ENCODE results near the gene TMEM37. TPM values are rescaled to one million over a fixed set of nuclear protein-coding genes. Genes with fewer than 3 reads are reported as not detected.

Gene TMEM37
- total RNA-seq, 2 experiments from 2014 or later: not detected

DNA sequence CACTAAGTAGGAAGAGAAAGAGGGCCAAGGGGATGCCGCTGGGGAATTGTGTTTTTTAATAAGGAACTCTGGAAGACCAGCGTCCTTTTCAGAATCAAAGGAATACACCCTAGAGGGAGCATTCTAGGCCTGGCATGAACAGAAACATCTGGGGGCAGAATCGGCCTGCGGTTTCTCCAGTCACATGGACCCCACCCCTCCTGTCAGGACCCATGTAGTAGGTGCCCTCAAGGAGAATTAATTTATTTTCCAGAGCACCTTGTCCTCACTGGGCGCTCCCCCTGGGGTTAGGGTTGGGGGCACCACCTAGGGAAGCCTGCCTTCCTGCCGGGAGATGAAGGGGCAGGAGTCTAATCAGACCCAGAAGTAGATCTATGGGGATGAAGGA lies 44.2 kb downstream of the TMEM37 start:
- ATAC-seq (no peak), DNase-seq (no peak)
- no peaks in the 10 kb centered on the region for H3K4me1 Mint-ChIP-seq
- no peak overlapping the region for H3K4me3 Mint-ChIP-seq
- no peaks in the 10 kb centered on the region for H3K27me3 Mint-ChIP-seq
- H3K27ac Mint-ChIP-seq: no peak overlapping the region
- H3K36me3 Mint-ChIP-seq: no peaks in the 10 kb centered on the region
- no peaks in the 10 kb centered on the region for H3K9me3 Mint-ChIP-seq (ENCODE audit: low read depth)
- CTCF ChIA-PET: interaction anchor here (0.8 to 2.5 kb wide), 13 partner anchors 10 to 594 kb away, joined by 3 to 14 read pairs (median 4); no protein-coding TSS in a partner anchor

DNA sequence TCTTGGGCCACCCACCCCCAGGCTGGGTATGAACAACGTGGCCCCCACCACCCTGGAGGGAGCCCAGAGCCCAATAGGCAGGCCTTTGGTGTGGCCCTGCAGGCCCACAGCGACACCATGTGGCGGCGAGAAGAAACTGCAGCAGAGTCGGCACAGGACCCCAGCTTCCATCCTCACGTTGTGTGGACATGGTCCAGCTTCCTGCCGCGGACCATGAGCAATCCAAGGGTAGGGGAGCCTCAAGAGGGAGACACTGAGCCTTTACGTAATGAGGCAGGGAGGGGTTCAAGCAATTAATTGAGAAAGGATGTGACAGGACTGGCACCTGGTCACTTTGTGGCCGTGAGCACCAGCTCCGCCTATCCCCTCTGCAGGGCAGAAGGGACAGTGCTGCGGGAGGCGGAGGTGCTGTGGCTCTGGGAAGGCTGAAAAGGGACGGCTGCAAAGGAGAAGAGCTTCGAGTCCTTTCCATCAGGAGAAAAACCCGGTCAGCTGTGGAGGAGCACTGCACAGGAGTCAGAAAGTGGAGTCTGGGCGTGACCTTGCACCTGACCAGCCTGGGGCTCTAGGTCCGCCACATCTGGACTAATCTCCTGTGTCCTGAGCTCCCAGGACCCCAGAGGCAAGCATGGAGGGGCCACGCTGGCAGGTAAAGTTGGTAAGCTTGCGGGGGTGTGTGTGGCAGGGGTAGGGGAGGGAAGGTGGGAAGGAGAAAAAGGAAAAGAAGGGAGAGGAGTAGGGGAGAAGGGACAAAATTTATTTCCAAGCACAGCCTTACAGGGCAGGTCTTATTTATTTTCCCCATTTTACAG lies 44.9 kb downstream of the TMEM37 start:
- no peak overlapping the region for H3K4me3 Mint-ChIP-seq
- H3K4me1 Mint-ChIP-seq: no peaks in the 10 kb centered on the region
- H3K27me3 Mint-ChIP-seq: no peaks in the 10 kb centered on the region
- peak; percentile 51 for DNase-seq
- no peaks in the 10 kb centered on the region for H3K36me3 Mint-ChIP-seq
- ATAC-seq: peak; percentile 68
- H3K27ac Mint-ChIP-seq: no peak overlapping the region
- H3K9me3 Mint-ChIP-seq (ENCODE audit: low read depth): no peaks in the 10 kb centered on the region
- CTCF ChIA-PET: interaction anchor here (0.7 to 2.5 kb wide), 17 partner anchors 10 to 1296 kb away, joined by 3 to 14 read pairs (median 3); no protein-coding TSS in a partner anchor

DNA sequence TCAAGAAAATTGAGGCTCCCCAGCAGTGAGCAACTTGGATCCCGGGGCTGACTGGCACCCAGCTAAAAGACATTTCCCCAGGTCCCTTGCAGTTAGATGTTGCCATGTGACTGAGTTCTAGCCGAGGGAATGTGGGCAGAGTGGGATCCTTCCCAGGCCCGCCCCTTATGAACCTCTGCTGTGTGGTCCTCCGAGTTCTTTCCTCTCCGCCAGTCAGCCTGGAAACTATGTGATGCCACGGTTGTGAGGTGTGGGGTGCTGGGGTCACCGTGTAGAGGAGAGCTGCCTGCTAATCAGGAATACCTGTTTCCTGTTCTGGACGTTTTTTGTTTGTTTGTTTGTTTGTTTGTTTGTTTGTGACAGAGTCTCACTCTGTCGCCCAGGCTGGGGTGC lies 45.5 kb downstream of the TMEM37 start:
- CTCF ChIA-PET: interaction anchor here (0.7 to 2.5 kb wide), 11 partner anchors 9 to 595 kb away, joined by 3 to 14 read pairs (median 6); no protein-coding TSS in a partner anchor
- no peak overlapping the region for H3K4me3 Mint-ChIP-seq
- no peaks in the 10 kb centered on the region for H3K9me3 Mint-ChIP-seq (ENCODE audit: low read depth)
- ATAC-seq: no peak
- H3K27me3 Mint-ChIP-seq: no peaks in the 10 kb centered on the region
- H3K27ac Mint-ChIP-seq: no peak overlapping the region
- DNase-seq: peak; percentile 15
- H3K4me1 Mint-ChIP-seq: no peaks in the 10 kb centered on the region
- H3K36me3 Mint-ChIP-seq: no peaks in the 10 kb centered on the region

DNA sequence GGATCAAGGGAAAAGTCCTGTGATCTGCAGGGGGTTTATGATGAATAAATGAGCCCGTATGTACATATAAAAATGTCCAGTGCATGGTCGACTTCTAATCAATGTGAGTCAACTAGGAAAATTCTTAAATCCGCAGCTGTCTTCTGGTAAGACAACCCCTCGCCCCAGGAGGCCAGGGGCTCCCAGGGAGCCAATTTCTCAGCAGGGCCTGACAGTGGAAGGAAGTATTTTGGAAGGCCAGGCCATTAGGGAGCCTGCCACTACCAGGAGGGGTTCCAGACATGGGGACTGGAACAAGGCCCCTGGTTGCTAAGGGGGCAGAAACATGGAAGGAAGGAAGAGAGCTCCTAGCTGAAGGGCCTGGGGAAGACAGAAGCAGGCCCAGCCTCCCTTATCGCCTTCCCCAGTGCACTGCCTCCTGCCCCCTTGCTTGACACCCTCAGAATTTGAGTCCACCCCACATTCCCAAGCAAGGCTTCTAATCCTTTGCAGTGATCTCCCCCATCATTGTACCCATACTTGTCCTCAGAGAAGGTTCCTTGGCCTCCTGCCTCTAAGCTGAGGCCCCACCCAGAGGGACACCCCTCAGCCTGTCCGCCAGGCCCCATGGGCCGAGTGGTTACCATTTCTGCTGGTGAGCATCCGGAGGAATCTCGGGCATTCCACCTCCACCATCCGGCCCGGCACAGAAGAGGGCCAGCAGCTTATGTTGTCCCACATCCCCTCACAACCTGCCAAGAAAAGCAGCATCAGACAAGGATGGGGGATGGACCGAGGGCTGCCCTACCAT lies 46.7 kb downstream of the TMEM37 start:
- no peak overlapping the region for H3K4me3 Mint-ChIP-seq
- ATAC-seq: no peak
- H3K27ac Mint-ChIP-seq: no peak overlapping the region
- CTCF ChIA-PET: no interaction called here
- H3K27me3 Mint-ChIP-seq: no peaks in the 10 kb centered on the region
- H3K36me3 Mint-ChIP-seq: no peaks in the 10 kb centered on the region
- DNase-seq: peak; percentile 22
- no peaks in the 10 kb centered on the region for H3K4me1 Mint-ChIP-seq
- H3K9me3 Mint-ChIP-seq (ENCODE audit: low read depth): no peaks in the 10 kb centered on the region

DNA sequence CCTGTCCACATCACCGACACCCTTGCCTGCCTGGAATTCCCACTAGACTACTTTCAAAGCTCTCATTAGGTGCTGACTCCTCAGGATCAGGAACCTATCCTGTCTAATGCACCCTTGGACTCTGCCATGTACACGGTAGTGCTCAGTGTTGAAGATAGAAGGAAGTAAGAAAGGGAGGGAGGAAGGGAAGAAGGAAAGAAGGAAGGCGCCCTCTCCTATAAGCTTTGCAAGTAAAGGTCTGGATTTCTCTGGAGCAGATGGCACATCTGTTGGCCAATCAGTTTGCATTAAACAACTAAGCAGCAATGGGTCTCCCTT lies 47.3 kb downstream of the TMEM37 start:
- H3K27me3 Mint-ChIP-seq: no peaks in the 10 kb centered on the region
- no peaks in the 10 kb centered on the region for H3K4me1 Mint-ChIP-seq
- no peak for ATAC-seq
- H3K36me3 Mint-ChIP-seq: no peaks in the 10 kb centered on the region
- no peak overlapping the region for H3K4me3 Mint-ChIP-seq
- H3K27ac Mint-ChIP-seq: no peak overlapping the region
- H3K9me3 Mint-ChIP-seq (ENCODE audit: low read depth): no peaks in the 10 kb centered on the region
- CTCF ChIA-PET: no interaction called here
- peak; percentile 23 for DNase-seq

DNA sequence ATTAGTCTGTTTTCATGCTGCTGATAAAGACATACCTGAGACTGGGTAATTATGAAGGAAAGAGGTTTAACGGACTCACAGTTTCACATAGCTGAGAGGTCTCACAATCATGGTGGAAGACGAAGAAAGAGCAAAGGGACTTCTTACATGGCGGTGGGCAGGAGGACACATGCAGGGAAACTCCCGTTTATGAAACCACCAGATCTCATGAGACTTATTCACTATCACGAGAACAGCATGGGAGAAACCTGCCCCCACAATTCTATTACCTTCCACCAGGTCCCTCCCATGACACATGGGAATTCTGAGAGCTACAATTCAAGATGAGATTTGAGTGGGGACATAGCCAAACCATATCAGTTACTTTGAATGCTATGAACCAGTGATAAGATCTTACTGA lies 48.5 kb downstream of the TMEM37 start:
- CTCF ChIA-PET: interaction anchor here (0.9 kb wide), 1 partner anchor 28 kb away, joined by 3 read pairs; no protein-coding TSS in a partner anchor
- Mint-ChIP-seq H3K27me3 (no peaks in the 10 kb centered on the region), H3K27ac (no peak overlapping the region), H3K36me3 (no peaks in the 10 kb centered on the region), H3K4me1 (no peaks in the 10 kb centered on the region), H3K4me3 (no peak overlapping the region), H3K9me3 (ENCODE audit: low read depth) (no peaks in the 10 kb centered on the region)
- DNase-seq: no peak
- no peak for ATAC-seq

DNA sequence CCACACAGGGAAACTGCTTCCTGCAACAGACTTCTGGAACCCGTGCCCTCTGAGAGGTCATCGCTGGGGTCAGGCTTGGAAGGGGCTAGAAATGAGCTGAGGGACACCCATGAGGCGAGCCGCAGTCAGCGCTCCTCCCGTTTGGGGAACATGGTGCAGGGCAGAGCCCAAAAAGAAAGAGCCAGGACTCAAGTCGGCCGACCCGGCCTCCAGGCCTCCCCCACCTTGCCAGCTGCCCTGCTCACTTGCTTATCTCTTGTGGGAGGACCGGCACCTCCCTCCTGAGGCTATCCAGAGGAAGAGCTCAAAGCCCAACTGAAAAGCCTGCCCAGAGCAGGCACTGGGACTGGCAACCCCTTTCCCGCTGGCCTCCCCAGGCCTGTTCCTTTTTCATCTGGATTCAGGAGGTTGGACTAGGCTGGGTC lies 49.1 kb downstream of the TMEM37 start:
- no peak for ATAC-seq
- Mint-ChIP-seq H3K27ac (no peak overlapping the region), H3K4me3 (no peak overlapping the region), H3K27me3 (no peaks in the 10 kb centered on the region), H3K9me3 (ENCODE audit: low read depth) (no peaks in the 10 kb centered on the region), H3K4me1 (no peaks in the 10 kb centered on the region), H3K36me3 (no peaks in the 10 kb centered on the region)
- CTCF ChIA-PET: no interaction called here
- peak; percentile 36 for DNase-seq

DNA sequence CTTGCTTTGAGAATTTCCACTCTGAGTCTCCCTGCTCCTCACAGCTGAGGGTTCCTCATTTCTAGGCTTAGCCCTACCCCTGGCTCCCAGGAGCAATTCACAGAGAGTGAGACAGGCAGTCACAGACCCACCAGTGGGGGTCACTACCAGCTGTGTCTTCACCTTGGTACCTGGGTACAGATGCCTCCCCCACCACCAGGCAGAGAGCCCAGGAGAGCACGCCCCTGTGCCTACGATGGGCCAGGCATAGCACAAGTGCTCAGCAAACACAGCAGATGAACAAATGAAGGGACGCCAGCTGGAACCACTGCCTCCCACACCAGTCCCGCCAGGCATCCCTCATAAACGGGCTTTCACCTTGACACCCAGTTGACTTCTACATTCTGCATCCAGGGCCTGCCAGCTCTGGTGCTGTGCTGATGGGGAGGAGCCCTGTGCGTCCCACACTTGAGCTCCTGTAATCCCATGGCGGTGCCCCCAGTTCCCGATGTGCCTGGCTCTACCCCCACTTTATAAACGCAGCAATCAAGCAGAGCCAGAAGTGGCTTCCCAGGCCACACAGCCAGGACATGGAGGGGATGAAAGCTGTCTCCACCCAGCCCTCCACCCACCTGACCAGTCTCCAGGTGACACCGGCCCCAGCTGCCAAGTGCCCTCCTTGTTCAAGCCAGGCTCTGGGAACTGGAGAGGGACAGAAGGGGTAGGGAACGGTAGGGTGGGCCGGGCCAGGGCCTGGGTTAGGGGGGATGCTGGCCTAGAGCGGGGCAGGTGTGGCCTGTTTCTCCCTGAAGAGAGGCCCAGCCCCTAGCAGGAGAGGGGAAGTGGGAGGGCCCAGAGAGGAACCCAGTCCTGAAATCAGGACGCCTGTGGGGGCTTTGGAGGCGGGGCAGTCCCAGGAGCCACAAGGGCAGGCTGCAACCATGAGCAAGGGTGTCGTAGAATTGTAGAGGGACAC lies 50.1 kb downstream of the TMEM37 start:
- CTCF ChIA-PET: no interaction called here
- H3K27ac Mint-ChIP-seq: no peak overlapping the region
- H3K36me3 Mint-ChIP-seq: no peaks in the 10 kb centered on the region
- peak; percentile 35 for DNase-seq
- H3K9me3 Mint-ChIP-seq (ENCODE audit: low read depth): no peaks in the 10 kb centered on the region
- no peaks in the 10 kb centered on the region for H3K4me1 Mint-ChIP-seq
- no peak for ATAC-seq
- H3K27me3 Mint-ChIP-seq: no peaks in the 10 kb centered on the region
- H3K4me3 Mint-ChIP-seq: no peak overlapping the region

DNA sequence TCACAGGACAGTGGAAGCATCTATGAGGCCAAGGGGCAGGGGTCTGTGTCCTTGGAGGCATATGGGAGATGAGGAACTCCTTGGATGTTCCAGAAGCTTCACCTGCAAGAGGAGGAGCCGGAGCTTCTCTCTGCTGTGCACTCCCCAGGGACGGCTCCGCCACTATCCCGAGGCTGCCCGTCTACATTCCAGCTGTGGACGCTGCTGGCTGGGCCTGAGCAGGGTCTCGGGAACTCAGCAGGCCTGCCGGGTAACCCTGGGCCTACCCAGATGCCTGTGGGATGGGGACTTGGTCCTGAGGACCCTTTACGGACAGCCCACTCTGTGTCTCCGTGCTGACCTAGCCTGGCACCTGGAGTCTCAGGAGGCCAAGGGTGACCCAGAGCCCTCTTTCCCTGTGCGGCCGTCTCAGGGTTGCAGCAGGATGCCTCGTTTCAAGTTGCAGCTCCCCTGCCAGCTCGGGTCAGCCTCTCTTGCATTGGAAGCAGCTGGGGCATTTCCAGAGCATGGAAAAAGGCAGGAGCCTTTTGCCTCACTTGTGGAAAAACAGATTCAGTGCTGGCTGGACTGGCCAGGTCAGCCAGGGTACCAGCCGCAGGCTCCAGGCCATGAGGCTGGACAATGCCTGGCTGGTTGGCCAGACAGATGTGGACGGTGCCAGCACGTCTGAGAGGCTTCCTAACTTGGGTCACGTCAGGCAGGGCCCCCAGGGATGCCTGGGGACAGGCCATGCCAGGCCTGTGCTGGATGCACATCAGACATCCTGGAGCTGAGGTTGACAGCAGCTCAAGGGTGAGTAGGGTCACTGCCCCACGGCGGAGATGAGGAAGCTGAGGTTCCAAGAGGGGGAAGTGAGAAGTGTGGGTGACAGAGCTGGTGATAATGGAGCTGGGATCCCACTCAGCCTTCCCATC lies 51.1 kb downstream of the TMEM37 start:
- CTCF ChIA-PET: no interaction called here
- H3K36me3 Mint-ChIP-seq: no peaks in the 10 kb centered on the region
- no peaks in the 10 kb centered on the region for H3K9me3 Mint-ChIP-seq (ENCODE audit: low read depth)
- no peak for ATAC-seq
- no peak overlapping the region for H3K27ac Mint-ChIP-seq
- no peaks in the 10 kb centered on the region for H3K27me3 Mint-ChIP-seq
- H3K4me3 Mint-ChIP-seq: no peak overlapping the region
- no peaks in the 10 kb centered on the region for H3K4me1 Mint-ChIP-seq
- peak; percentile 26 for DNase-seq

DNA sequence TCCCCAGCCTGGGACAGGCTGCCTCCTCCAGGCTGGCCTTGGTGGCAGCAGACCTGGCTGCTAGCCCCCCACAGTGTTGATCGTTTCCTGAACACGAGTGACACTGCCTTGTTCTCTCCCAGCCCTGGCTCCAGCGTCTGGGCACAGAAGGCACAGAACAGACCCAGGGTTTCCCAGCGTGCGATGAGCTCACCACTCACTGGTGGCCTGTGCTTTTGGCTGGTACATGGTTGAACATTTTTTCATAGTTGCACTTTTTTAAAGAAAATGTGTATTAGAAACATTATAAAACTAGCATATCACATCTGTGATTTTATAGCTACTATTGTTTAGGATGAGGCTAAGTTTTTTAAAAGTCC lies 51.7 kb downstream of the TMEM37 start:
- H3K27ac Mint-ChIP-seq: no peak overlapping the region
- H3K4me3 Mint-ChIP-seq: no peak overlapping the region
- no peaks in the 10 kb centered on the region for H3K4me1 Mint-ChIP-seq
- CTCF ChIA-PET: no interaction called here
- ATAC-seq (no peak), DNase-seq (peak; percentile 22)
- no peaks in the 10 kb centered on the region for H3K27me3 Mint-ChIP-seq
- no peaks in the 10 kb centered on the region for H3K9me3 Mint-ChIP-seq (ENCODE audit: low read depth)
- no peaks in the 10 kb centered on the region for H3K36me3 Mint-ChIP-seq

DNA sequence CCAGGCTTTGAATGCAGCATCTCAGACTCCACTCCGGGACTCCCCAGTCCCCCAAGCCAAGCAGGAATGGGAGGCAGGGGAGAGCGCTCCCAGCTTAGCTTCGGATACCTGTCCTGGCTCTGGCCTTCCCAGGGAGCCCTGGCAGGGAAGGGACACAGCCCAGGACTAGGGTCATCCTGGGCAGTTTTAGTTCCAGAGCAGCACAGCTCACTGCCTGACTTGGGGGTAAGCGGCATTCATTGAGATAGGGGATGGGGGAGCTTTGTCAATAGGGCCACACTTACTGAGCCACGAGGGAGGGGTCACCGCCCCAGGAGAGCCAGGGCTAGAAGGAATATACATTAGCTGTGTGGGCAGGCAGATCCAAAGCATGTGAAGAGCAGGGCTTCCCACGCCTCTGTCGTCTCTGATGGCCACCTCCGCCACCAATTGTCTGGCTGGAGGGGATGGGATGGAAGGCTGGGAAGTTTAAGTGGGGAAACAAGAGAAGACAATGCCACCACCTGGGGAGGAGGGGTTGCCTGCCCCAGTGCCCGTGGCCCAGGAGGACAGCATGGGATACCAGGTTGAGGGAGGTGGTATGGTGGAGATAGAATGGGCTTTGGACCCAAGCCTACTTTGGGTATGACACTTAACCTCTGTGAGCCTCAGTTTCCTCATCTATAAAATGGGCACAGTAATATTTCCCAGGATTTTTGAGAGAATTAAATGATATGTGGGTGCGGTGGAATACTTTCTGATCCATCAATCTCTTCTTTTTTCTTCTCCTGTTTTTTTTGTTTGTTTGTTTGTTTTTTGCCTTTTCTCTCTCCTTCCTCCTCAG lies 52.5 kb downstream of the TMEM37 start:
- Mint-ChIP-seq H3K4me1 (no peaks in the 10 kb centered on the region), H3K36me3 (no peaks in the 10 kb centered on the region)

DNA sequence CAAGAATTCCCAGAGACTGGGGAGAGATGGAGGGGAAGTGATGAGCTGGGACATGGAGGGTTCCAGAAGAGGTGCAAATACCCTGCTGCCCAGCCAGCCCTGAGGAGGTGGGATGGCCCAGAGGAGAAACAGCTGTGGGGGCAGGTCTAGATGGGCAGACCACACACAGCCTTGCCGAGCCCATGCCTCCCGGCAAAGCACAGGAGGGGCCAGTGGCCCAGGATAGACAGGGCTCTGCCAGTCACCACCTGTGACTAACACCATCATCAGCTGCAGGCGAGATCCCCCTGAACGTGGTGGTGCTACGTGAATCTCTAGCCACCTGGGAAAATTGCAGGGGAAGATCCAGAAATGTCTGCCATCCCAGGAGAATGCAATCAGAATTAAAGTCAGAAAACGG lies 53.2 kb downstream of the TMEM37 start:
- H3K4me3 Mint-ChIP-seq: no peak overlapping the region
- ATAC-seq: no peak
- no peaks in the 10 kb centered on the region for H3K9me3 Mint-ChIP-seq (ENCODE audit: low read depth)
- H3K27ac Mint-ChIP-seq: no peak overlapping the region
- H3K27me3 Mint-ChIP-seq: no peaks in the 10 kb centered on the region
- peak; percentile 19 for DNase-seq
- CTCF ChIA-PET: interaction anchor here (2.7 kb wide), 1 partner anchor 8 kb away, joined by 13 read pairs; no protein-coding TSS in a partner anchor
- H3K4me1 Mint-ChIP-seq: no peaks in the 10 kb centered on the region
- no peaks in the 10 kb centered on the region for H3K36me3 Mint-ChIP-seq

More for the DNA sequence above, 52.5 kb downstream of the TMEM37 start:
- Mint-ChIP-seq H3K9me3 (ENCODE audit: low read depth) (no peaks in the 10 kb centered on the region), H3K27ac (no peak overlapping the region), H3K27me3 (no peaks in the 10 kb centered on the region), H3K4me3 (no peak overlapping the region)
- CTCF ChIA-PET: no interaction called here
- ATAC-seq (no peak), DNase-seq (peak; percentile 21)
